IMR-90 (cell line): Measurements from ENCODE around the gene UNC5A. TPM values are rescaled to one million over a fixed set of nuclear protein-coding genes. Genes with fewer than 3 reads are reported as not detected.

Experiments
- ATAC-seq: fragments of 200-7000 bp; cut with Tn5 transposase; 2 replicates; pipeline ENCODE4 v1.9.1; 2020; ENCODE audit warnings: low read depth, mild to moderate bottlenecking, moderate library complexity
- BruUV-seq: library from RNA; stranded (reverse); fragments of 400-500 nt; replicated peaks from 2 replicates; lab custom pipeline; 2021; lab: Mats Ljungman, UMichigan
- CTCF ChIA-PET: fragments of 300-600 bp; formaldehyde crosslinking; extraction: SDS; loops from one replicate; lab custom pipeline; 2021; ENCODE audit warnings: antibody characterized with exemption; lab: Yijun Ruan, JAX
- POLR2A ChIA-PET: fragments of 300-600 bp; sonication (Branson Sonifier 250); formaldehyde crosslinking; loops from one replicate; lab custom pipeline; 2022; ENCODE audit warnings: antibody characterized with exemption; ENCODE audit not compliant: unreplicated experiment; lab: Charles Lee
- DNase-seq: peaks from one replicate; pipeline ENCODE4 v3.0.0; 2013
- H2AFZ ChIP-seq: replicated peaks from 2 replicates; pipeline ENCODE3; 2013; ENCODE audit warnings: low read length, mild to moderate bottlenecking; ENCODE audit not compliant: poor library complexity
- H2AK5ac ChIP-seq: 2 replicates; pipeline ENCODE4 v1.6.1; 2013; ENCODE audit warnings: low read depth, low read length, inconsistent platforms
- H2AK9ac ChIP-seq: replicated peaks from 2 replicates; pipeline ENCODE3; 2013; ENCODE audit warnings: mild to moderate bottlenecking, low read depth, low read length, moderate library complexity; ENCODE audit not compliant: poor library complexity
- H2BK120ac ChIP-seq: 2 replicates; pipeline ENCODE4 v1.6.1; 2013; ENCODE audit warnings: low read depth, low read length, inconsistent platforms
- H2BK15ac ChIP-seq: 3 replicates; pipeline ENCODE4 v1.6.1; 2013; ENCODE audit warnings: low read depth, low read length, inconsistent platforms
- H2BK20ac ChIP-seq: 2 replicates; pipeline ENCODE4 v1.6.1; 2013; ENCODE audit warnings: low read depth, mild to moderate bottlenecking, inconsistent platforms, low read length, moderate library complexity
- H2BK5ac ChIP-seq: 2 replicates; pipeline ENCODE4 v1.6.1; 2013; ENCODE audit warnings: mild to moderate bottlenecking, low read depth, low read length, inconsistent platforms; ENCODE audit not compliant: poor library complexity, severe bottlenecking
- H3K14ac ChIP-seq: replicated peaks from 2 replicates; pipeline ENCODE4 v1.6.1; 2013; ENCODE audit warnings: low read depth, low read length, inconsistent platforms
- H3K18ac ChIP-seq: 2 replicates; pipeline ENCODE4 v1.6.1; 2013; ENCODE audit warnings: low read depth, low read length, control low read depth
- H3K23ac ChIP-seq: 2 replicates; pipeline ENCODE4 v1.6.1; 2013; ENCODE audit warnings: low read depth, low read length, inconsistent platforms
- H3K27ac ChIP-seq: 2 replicates; pipeline ENCODE4 v1.5.1; 2013; ENCODE audit warnings: mild to moderate bottlenecking, control low read depth, low read length; ENCODE audit not compliant: insufficient read depth
- H3K27me3 ChIP-seq: 2 replicates; pipeline ENCODE4 v1.6.1; 2013; ENCODE audit warnings: low read length; ENCODE audit not compliant: control insufficient read depth, insufficient read depth
- H3K36me3 ChIP-seq: 2 replicates; pipeline ENCODE4 v1.6.1; 2013; ENCODE audit warnings: low read length, mixed read lengths; ENCODE audit not compliant: control insufficient read depth, insufficient read depth
- H3K4ac ChIP-seq: 2 replicates; pipeline ENCODE4 v1.6.1; 2013; ENCODE audit warnings: low read depth, low read length, inconsistent platforms
- H3K4me1 ChIP-seq: 2 replicates; pipeline ENCODE4 v1.6.1; 2013; ENCODE audit warnings: low read length, mixed read lengths; ENCODE audit not compliant: control insufficient read depth, insufficient read depth
- H3K4me2 ChIP-seq: 2 replicates; pipeline ENCODE4 v1.6.1; 2013; ENCODE audit warnings: low read depth, mild to moderate bottlenecking, control low read depth, low read length, moderate library complexity
- H3K4me3 ChIP-seq: 2 replicates; pipeline ENCODE4 v1.5.1; 2013; ENCODE audit warnings: low read depth, mild to moderate bottlenecking, control low read depth, low read length, moderate library complexity; ENCODE audit not compliant: insufficient read depth
- H3K56ac ChIP-seq: 2 replicates; pipeline ENCODE4 v1.6.1; 2013; ENCODE audit warnings: low read length, inconsistent platforms; ENCODE audit not compliant: insufficient read depth; ENCODE audit errors: extremely low read depth
- H3K79me1 ChIP-seq, 2 experiments: 2 replicates each; pipeline ENCODE4 v1.6.1; 2013; ENCODE audit warnings: low read length in 2 of 2, inconsistent platforms in 1 of 2, low read depth in 1 of 2
- H3K9ac ChIP-seq: 2 replicates; pipeline ENCODE4 v1.6.1; 2013; ENCODE audit warnings: low read depth, low read length, control low read depth
- H3K9me1 ChIP-seq: 2 replicates; pipeline ENCODE4 v1.6.1; 2013; ENCODE audit warnings: low read length, inconsistent platforms; ENCODE audit not compliant: insufficient read depth
- H3K9me3 ChIP-seq: 2 replicates; pipeline ENCODE4 v1.6.1; 2013; ENCODE audit warnings: low read length; ENCODE audit not compliant: control insufficient read depth, insufficient read depth
- H4K20me1 ChIP-seq: 2 replicates; pipeline ENCODE4 v1.6.1; 2013; ENCODE audit warnings: low read length, inconsistent platforms; ENCODE audit not compliant: insufficient read depth
- H4K5ac ChIP-seq: 2 replicates; pipeline ENCODE4 v1.6.1; 2013; ENCODE audit warnings: mild to moderate bottlenecking, low read depth, low read length, control low read depth
- H4K8ac ChIP-seq, 2 experiments: 2 replicates each; pipeline ENCODE4 v1.6.1; 2013; ENCODE audit warnings: low read depth in 2 of 2, low read length in 2 of 2, control low read depth in 1 of 2, inconsistent platforms in 1 of 2
- H4K91ac ChIP-seq: 2 replicates; pipeline ENCODE4 v1.6.1; 2013; ENCODE audit warnings: low read depth, low read length, inconsistent platforms; ENCODE audit not compliant: insufficient read depth
- BHLHE40 ChIP-seq: fragments of 150-350 bp; IDR thresholded peaks from 2 replicates; pipeline ENCODE4 v1.6.1; 2016; ENCODE audit warnings: mild to moderate bottlenecking, low read depth, low read length
- CHD1 ChIP-seq: IDR thresholded peaks from 2 replicates; pipeline ENCODE4 v1.6.1; 2012; ENCODE audit warnings: low read depth, low read length, improper control_type of control experiment
- CTCF ChIP-seq: conservative IDR thresholded peaks from 2 replicates; pipeline ENCODE4 v1.5.1; 2012; ENCODE audit warnings: mild to moderate bottlenecking, low read depth, low read length, improper control_type of control experiment
- MAFK ChIP-seq: IDR thresholded peaks from 2 replicates; pipeline ENCODE4 v1.6.1; 2012; ENCODE audit warnings: low read depth, low read length, improper control_type of control experiment
- MAZ ChIP-seq: IDR thresholded peaks from 2 replicates; pipeline ENCODE4 v1.6.1; 2012; ENCODE audit warnings: low read depth, mild to moderate bottlenecking, low read length, improper control_type of control experiment, moderate library complexity, borderline replicate concordance
- MXI1 ChIP-seq: IDR thresholded peaks from 2 replicates; pipeline ENCODE4 v1.6.1; 2012; ENCODE audit warnings: low read depth, mild to moderate bottlenecking, low read length, moderate library complexity, borderline replicate concordance
- RAD21 ChIP-seq: IDR thresholded peaks from 2 replicates; pipeline ENCODE4 v1.6.1; 2012; ENCODE audit warnings: low read length, improper control_type of control experiment
- RFX5 ChIP-seq: IDR thresholded peaks from 2 replicates; pipeline ENCODE4 v1.8.0; 2012; ENCODE audit warnings: low read depth, mild to moderate bottlenecking, low read length, moderate library complexity
- SMC3 ChIP-seq: fragments of 150-350 bp; IDR thresholded peaks from 2 replicates; pipeline ENCODE4 v1.6.1; 2016; ENCODE audit warnings: low read depth, mild to moderate bottlenecking, antibody characterized with exemption, low read length, moderate library complexity
- WGBS, 2 experiments: methylation state at CpG; one replicate each; pipeline versions ENCODE4 v1.1.5 to v1.1.7; 2013; ENCODE audit warnings: missing lambda C conversion rate in 2 of 2; ENCODE audit not compliant: insufficient read length in 1 of 2; ENCODE audit errors: extremely low coverage in 2 of 2; 5-methylcytosine and 5-hydroxymethylcytosine counted together
- dilution Hi-C: fragments of 300-500 bp; cut with HindIII; formaldehyde crosslinking; loops from one replicate; pipeline ENCODE4 v1.14.3; 2018; ENCODE audit warnings: low sequenced_read_pairs; ENCODE audit not compliant: unreplicated experiment
- in situ Hi-C: fragments of 300-500 bp; cut with MboI; formaldehyde crosslinking; loops from 3 replicates; pipeline ENCODE4 v1.14.3; 2019; ENCODE audit warnings: low sequenced_read_pairs, inconsistent platforms, mixed read lengths
- intact Hi-C: fragments of 100-400 bp; cut with micrococcal nuclease; formaldehyde crosslinking; loops from 2 replicates; pipeline ENCODE4 v1.10.0; 2022
- polyA plus RNA-seq, 3 experiments: library from polyadenylated mRNA; depleted of rRNA; stranded (reverse); fragments of >200 nt; gene quantifications; 2 replicates each; pipeline ENCODE4 v1.2.3, GENCODE V29; 2012; ENCODE audit warnings: low replicate concordance in 1 of 3
- total RNA-seq: library from RNA; depleted of rRNA; stranded (reverse); fragments of >200 nt; gene quantifications from 2 replicates; pipeline ENCODE4 v1.2.3, GENCODE V29; 2012

Gene UNC5A
- total and polyA plus RNA-seq, 2 of the 4 experiments (the other 2 are of a cell fraction), result not detected

GRCh38 chr5:176890455-176891330 lies 80.3 kb downstream of the UNC5A start:
- dilution Hi-C loops, result no loop called here

More at GRCh38 chr5:176890455-176891330, 80.3 kb downstream of the UNC5A start:
- Histone ChIP-seq H2BK120ac (no peak overlapping the region), H3K27me3 (peaks cover 45% of the 10 kb centered on the region), H2BK5ac (no peak overlapping the region), H3K9me1 (no peaks in the 10 kb centered on the region), H3K4me1 (no peaks in the 10 kb centered on the region), H3K79me1 (no peaks in the 10 kb centered on the region), H3K4ac (no peak overlapping the region), H4K20me1 (no peaks in the 10 kb centered on the region), H2BK20ac (no peak overlapping the region), H4K5ac (no peak overlapping the region), H3K36me3 (no peaks in the 10 kb centered on the region), H2AK5ac (no peak overlapping the region), H3K56ac (no peak overlapping the region), H3K9ac (no peak overlapping the region), H3K4me2 (no peak overlapping the region), H2AFZ (no peak overlapping the region), H2BK15ac (no peak overlapping the region), H4K91ac (no peak overlapping the region), H3K4me3 (no peak overlapping the region), H2AK9ac (no peak overlapping the region), H3K18ac (no peak overlapping the region), H3K14ac (no peak overlapping the region), H3K9me3 (no peaks in the 10 kb centered on the region), H4K8ac (no peak overlapping the region), H3K23ac (no peak overlapping the region), H3K27ac (no peak overlapping the region)
- WGBS, 2 experiments, result 14% methylated on average over 1 of the region's 9 CpGs; no CpG with 5 or more reads in 1 of the 2 experiments
- TF ChIP-seq MXI1 (no peak), BHLHE40 (no peak), MAZ (no peak), CHD1 (no peak), RFX5 (no peak), SMC3 (no peak), MAFK (no peak), RAD21 (no peak), CTCF (no peak)
- CTCF ChIA-PET, result no interaction called here
- BruUV-seq, result no TSS peak
- in situ Hi-C loops (no loop called here), intact Hi-C loops (no loop called here)
- POLR2A ChIA-PET, result no interaction called here
- no peak for DNase-seq
- ATAC-seq, result no peak
